ENCODE measurements around the gene SLC2A4RG. TPM values are rescaled to one million over a fixed set of nuclear protein-coding genes. Genes with fewer than 3 reads are reported as not detected.

Gene SLC2A4RG
- total and polyA plus RNA-seq, 2 experiments from 2014 or later = 43.9 to 50.4 TPM

GRCh38 chr20:63708301-63709148 is 31.1 kb upstream of the SLC2A4RG start:
- H3K4me2 ChIP-seq = peak overlapping the region; percentile 94
- H3K4me3 ChIP-seq = peak overlapping the region; percentile 72
- H3K4me1 ChIP-seq (ENCODE audit: insufficient read depth) = peaks cover 13% of the 10 kb centered on the region
- H3K9me2 ChIP-seq (replicated peaks; ENCODE audit: insufficient read depth) = no peaks in the 10 kb centered on the region
- WGBS (ENCODE audit: low lambda C conversion rate, missing lambda C conversion rate) = 45% methylated on average over 43 of the region's 67 CpGs
- no peaks in the 10 kb centered on the region for H3K36me3 ChIP-seq (replicated peaks; ENCODE audit: insufficient read depth, low read depth)
- H3K27me3 ChIP-seq = no peaks in the 10 kb centered on the region
- no peaks in the 10 kb centered on the region for H3K9me3 ChIP-seq (ENCODE audit: low read depth)
- H3K79me2 ChIP-seq = peaks cover 75% of the 10 kb centered on the region
- peak overlapping the region; percentile 13 for H2AFZ ChIP-seq
- H3K27ac ChIP-seq = peak overlapping the region; percentile 91
- H4K20me1 ChIP-seq (ENCODE audit: insufficient read depth, poor library complexity, severe bottlenecking) = peaks cover 3% of the 10 kb centered on the region
- DNase-seq (ENCODE audit: low spot score) = peak; percentile 47
- TF ChIP-seq EZH2 (IDR thresholded peaks at IDR 0.05; ENCODE audit: borderline replicate concordance) (no peak), EZH2phosphoT487 (IDR thresholded peaks at IDR 0.05; ENCODE audit: low read depth, severe bottlenecking, unreplicated experiment) (no peak)
- TF ChIP-seq, protein P1, sequence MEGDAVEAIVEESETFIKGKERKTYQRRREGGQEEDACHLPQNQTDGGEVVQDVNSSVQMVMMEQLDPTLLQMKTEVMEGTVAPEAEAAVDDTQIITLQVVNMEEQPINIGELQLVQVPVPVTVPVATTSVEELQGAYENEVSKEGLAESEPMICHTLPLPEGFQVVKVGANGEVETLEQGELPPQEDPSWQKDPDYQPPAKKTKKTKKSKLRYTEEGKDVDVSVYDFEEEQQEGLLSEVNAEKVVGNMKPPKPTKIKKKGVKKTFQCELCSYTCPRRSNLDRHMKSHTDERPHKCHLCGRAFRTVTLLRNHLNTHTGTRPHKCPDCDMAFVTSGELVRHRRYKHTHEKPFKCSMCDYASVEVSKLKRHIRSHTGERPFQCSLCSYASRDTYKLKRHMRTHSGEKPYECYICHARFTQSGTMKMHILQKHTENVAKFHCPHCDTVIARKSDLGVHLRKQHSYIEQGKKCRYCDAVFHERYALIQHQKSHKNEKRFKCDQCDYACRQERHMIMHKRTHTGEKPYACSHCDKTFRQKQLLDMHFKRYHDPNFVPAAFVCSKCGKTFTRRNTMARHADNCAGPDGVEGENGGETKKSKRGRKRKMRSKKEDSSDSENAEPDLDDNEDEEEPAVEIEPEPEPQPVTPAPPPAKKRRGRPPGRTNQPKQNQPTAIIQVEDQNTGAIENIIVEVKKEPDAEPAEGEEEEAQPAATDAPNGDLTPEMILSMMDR (IDR thresholded peaks at IDR 0.05; ENCODE audit: poor library complexity) = no peak

- no peaks in the 10 kb centered on the region for H3K9me3 ChIP-seq (ENCODE audit: low read depth)
- H3K4me2 ChIP-seq = peak overlapping the region; percentile 94
- H3K4me3 ChIP-seq = no peak overlapping the region
- H3K36me3 ChIP-seq (replicated peaks; ENCODE audit: insufficient read depth, low read depth) = no peaks in the 10 kb centered on the region
- peaks cover 13% of the 10 kb centered on the region for H3K4me1 ChIP-seq (ENCODE audit: insufficient read depth)
- peak; percentile 3 for DNase-seq (ENCODE audit: low spot score)
- TF ChIP-seq, protein P1 (IDR thresholded peaks at IDR 0.05; ENCODE audit: poor library complexity) = no peak
- TF ChIP-seq EZH2 (IDR thresholded peaks at IDR 0.05; ENCODE audit: borderline replicate concordance) (no peak), EZH2phosphoT487 (IDR thresholded peaks at IDR 0.05; ENCODE audit: low read depth, severe bottlenecking, unreplicated experiment) (no peak)
- peaks cover 81% of the 10 kb centered on the region for H3K79me2 ChIP-seq
- no peaks in the 10 kb centered on the region for H3K27me3 ChIP-seq
- no peak overlapping the region for H3K27ac ChIP-seq
- H4K20me1 ChIP-seq (ENCODE audit: insufficient read depth, poor library complexity, severe bottlenecking) = peaks cover 3% of the 10 kb centered on the region
- H3K9me2 ChIP-seq (replicated peaks; ENCODE audit: insufficient read depth) = no peaks in the 10 kb centered on the region
- H2AFZ ChIP-seq = no peak overlapping the region
- WGBS (ENCODE audit: low lambda C conversion rate, missing lambda C conversion rate) = 93% methylated on average over 17 of the region's 17 CpGs
These were observed 30.4 kb upstream of the SLC2A4RG start for GRCh38 chr20:63709149-63709527.

GRCh38 chr20:63711085-63711645 is 28.4 kb upstream of the SLC2A4RG start:
- no peak for DNase-seq (ENCODE audit: low spot score)
- Histone ChIP-seq H3K36me3 (replicated peaks; ENCODE audit: insufficient read depth, low read depth) (no peaks in the 10 kb centered on the region), H3K4me3 (no peak overlapping the region), H3K9me3 (ENCODE audit: low read depth) (no peaks in the 10 kb centered on the region), H4K20me1 (ENCODE audit: insufficient read depth, poor library complexity, severe bottlenecking) (peaks cover 3% of the 10 kb centered on the region), H2AFZ (no peak overlapping the region), H3K27ac (no peak overlapping the region), H3K27me3 (no peaks in the 10 kb centered on the region), H3K4me2 (no peak overlapping the region), H3K4me1 (ENCODE audit: insufficient read depth) (peaks cover 11% of the 10 kb centered on the region), H3K9me2 (replicated peaks; ENCODE audit: insufficient read depth) (no peaks in the 10 kb centered on the region), H3K79me2 (peaks cover 90% of the 10 kb centered on the region)
- 88% methylated on average over 12 of the region's 12 CpGs for WGBS (ENCODE audit: low lambda C conversion rate, missing lambda C conversion rate)
- TF ChIP-seq, protein P1 (IDR thresholded peaks at IDR 0.05; ENCODE audit: poor library complexity) = no peak
- TF ChIP-seq EZH2 (IDR thresholded peaks at IDR 0.05; ENCODE audit: borderline replicate concordance) (no peak), EZH2phosphoT487 (IDR thresholded peaks at IDR 0.05; ENCODE audit: low read depth, severe bottlenecking, unreplicated experiment) (no peak)

Data from hepatocyte (in vitro differentiated cells).